Retinal pigment epithelial cell (primary cell): ENCODE measurements around the gene TUBGCP2.

Experiments used
- DNase-seq: peaks from one replicate; pipeline ENCODE4 v3.0.0-alpha.2; 2010; ENCODE audit warnings: low read depth
- H3K4me3 ChIP-seq: 2 replicates; pipeline ENCODE4 v1.5.1; 2011; ENCODE audit warnings: mild to moderate bottlenecking, low read length, control low read depth, moderate library complexity
- CTCF ChIP-seq: conservative IDR thresholded peaks from 2 replicates; pipeline ENCODE4 v1.5.1; 2011; ENCODE audit warnings: low read depth, low read length, control low read depth, inconsistent platforms

Gene TUBGCP2

GRCh38 chr10:133281628-133282372 is 26.9 kb downstream of the TUBGCP2 start:
- no peak for DNase-seq
- H3K4me3 ChIP-seq: no peak overlapping the region
- no peak for TF ChIP-seq CTCF

GRCh38 chr10:133281084-133281483 is 27.6 kb downstream of the TUBGCP2 start:
- DNase-seq: no peak
- H3K4me3 ChIP-seq: no peak overlapping the region
- TF ChIP-seq CTCF: no peak

GRCh38 chr10:133280391-133281059 is 28.1 kb downstream of the TUBGCP2 start:
- DNase-seq: no peak
- TF ChIP-seq CTCF: no peak
- no peak overlapping the region for H3K4me3 ChIP-seq

- no peak for DNase-seq
- TF ChIP-seq CTCF: no peak
- no peak overlapping the region for H3K4me3 ChIP-seq
Observed at GRCh38 chr10:133279326-133280226, 29.1 kb downstream of the TUBGCP2 start.

- no peak for DNase-seq
- TF ChIP-seq CTCF: no peak
Observed at GRCh38 chr10:133278577-133279265, 30.0 kb downstream of the TUBGCP2 start.

GRCh38 chr10:133277993-133278576 is 30.6 kb downstream of the TUBGCP2 start:
- DNase-seq: no peak
- no peak for TF ChIP-seq CTCF
- no peak overlapping the region for H3K4me3 ChIP-seq

More at GRCh38 chr10:133278577-133279265, 30.0 kb downstream of the TUBGCP2 start:
- H3K4me3 ChIP-seq: no peak overlapping the region
